ENCODE data around the gene GFOD2. TPM values are rescaled to one million over a fixed set of nuclear protein-coding genes. Genes with fewer than 3 reads are reported as not detected.

GFOD2 gene
- total RNA-seq, 4 donors from 2014 or later: 9.1 to 24.2 (median 20.8) TPM

DNA sequence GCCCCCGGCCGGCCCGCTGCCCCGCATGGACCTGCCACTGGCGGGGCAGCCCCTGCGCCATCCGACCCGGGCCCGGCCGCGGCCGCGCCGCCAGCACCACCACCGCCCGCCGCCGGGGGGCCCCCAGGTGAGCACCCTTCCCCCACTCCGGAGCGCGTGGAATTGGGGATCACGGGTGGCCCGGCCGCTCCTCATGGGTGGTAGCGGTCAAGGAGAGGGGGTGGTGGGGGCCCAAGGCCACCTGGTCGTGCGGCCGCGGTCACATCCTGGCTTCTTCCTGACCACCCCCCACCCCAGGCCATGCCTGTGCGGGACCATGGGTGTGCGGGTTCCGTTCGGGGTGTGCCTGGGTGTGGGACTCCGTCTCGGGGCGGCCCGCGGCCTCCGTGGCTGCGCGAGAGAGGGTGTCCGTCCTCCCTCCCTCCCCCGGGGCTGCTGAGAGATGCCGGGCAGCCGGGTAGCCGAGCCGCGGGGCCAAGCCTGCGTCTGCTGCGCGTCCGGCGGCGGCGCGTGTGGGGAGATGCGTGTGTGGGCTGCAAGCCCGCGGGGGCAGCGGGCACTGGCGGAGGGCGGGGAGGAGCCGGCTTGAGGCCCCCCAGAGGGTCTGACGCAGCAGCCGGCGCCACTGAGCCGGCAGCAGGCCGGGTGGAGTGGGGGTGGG lies 65.9 kb downstream of the GFOD2 start:
- intact Hi-C loops (cut with DNase I): no loop called here
- peaks cover 9 to 38% (median 33%) of the 10 kb centered on the region in 4 donors for H3K4me1 ChIP-seq
- 13% methylated on average over 13 of the region's 68 CpGs for WGBS
- no peak for DNase-seq (ENCODE audit: extremely low spot score)
- peaks cover 1 to 68% (median 51%) of the 10 kb centered on the region in 4 donors for H3K27me3 ChIP-seq
- peaks cover 0 to 18% (median 16%) of the 10 kb centered on the region in 4 donors for H3K36me3 ChIP-seq
- H3K27ac ChIP-seq (replicated peaks in 1 of 4): no peak overlapping the region
- TF ChIP-seq CTCF (IDR thresholded peaks at IDR 0.05) (peak in 1 of 3 experiments; percentile 31), POLR2A (IDR thresholded peaks at IDR 0.05; ENCODE audit: low read depth) (no peak), EP300 (IDR thresholded peaks at IDR 0.05) (no peak), POLR2AphosphoS5 (IDR thresholded peaks at IDR 0.05) (no peak)
- peak overlapping the region; percentile 40 to 59 (median 45) for H3K4me3 ChIP-seq
- no peaks in the 10 kb centered on the region for H3K9me3 ChIP-seq

DNA sequence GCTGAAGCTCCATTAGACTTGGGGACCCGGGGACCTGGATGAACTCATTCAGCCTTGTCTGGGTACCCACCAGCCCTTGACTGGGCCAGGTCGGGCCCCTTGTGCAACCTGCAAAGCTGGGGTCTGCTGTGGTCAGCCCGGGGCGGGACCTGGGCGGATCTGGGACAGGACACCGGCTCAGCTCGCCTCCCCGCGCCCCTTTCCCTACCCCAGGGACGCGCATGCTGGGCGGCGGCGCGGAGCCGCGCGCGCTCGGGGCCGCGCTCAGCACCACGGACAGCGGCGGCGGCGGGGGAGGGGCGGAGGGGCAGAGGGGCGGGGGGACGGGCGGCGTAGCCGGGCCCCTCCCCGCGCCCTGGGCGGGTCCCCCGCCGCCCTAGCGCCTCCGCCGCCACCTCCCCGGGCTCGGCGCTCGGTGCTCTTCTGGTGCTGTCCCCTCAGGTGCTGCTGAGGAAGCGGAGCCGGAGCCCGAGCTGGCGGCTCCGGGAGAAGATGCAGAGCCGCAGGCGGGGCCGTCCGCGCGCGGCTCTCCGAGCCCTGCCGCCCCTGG lies 66.5 kb downstream of the GFOD2 start:
- H3K36me3 ChIP-seq: peaks cover 0 to 12% (median 9%) of the 10 kb centered on the region in 4 donors
- peaks cover 4 to 74% (median 55%) of the 10 kb centered on the region in 4 donors for H3K27me3 ChIP-seq
- H3K27ac ChIP-seq (replicated peaks in 1 of 4): no peak overlapping the region
- no peaks in the 10 kb centered on the region for H3K9me3 ChIP-seq
- H3K4me3 ChIP-seq: peak overlapping the region; percentile 40 to 59 (median 45)
- WGBS: no CpG with 5 or more reads among the region's 59 CpGs
- intact Hi-C loops (cut with DNase I): no loop called here
- peaks cover 9 to 43% (median 36%) of the 10 kb centered on the region in 4 donors for H3K4me1 ChIP-seq
- DNase-seq (ENCODE audit: extremely low spot score): no peak
- no peak for TF ChIP-seq EP300 (IDR thresholded peaks at IDR 0.05)
- no peak for TF ChIP-seq POLR2A (IDR thresholded peaks at IDR 0.05; ENCODE audit: low read depth)
- no peak for TF ChIP-seq POLR2AphosphoS5 (IDR thresholded peaks at IDR 0.05)

GRCh38 chr16:67651847-67652246 lies 67.3 kb downstream of the GFOD2 start:
- Histone ChIP-seq H3K4me1 (peaks cover 9 to 43% (median 36%) of the 10 kb centered on the region in 4 donors), H3K4me3 (no peak overlapping the region), H3K27me3 (peaks cover 4 to 82% (median 61%) of the 10 kb centered on the region in 4 donors), H3K9me3 (no peaks in the 10 kb centered on the region), H3K36me3 (peaks cover 0 to 4% (median 2%) of the 10 kb centered on the region in 4 donors), H3K27ac (replicated peaks in 1 of 4) (no peak overlapping the region)
- intact Hi-C loops (cut with DNase I): no loop called here
- 60% methylated on average over 1 of the region's 4 CpGs for WGBS
- TF ChIP-seq POLR2A (IDR thresholded peaks at IDR 0.05; ENCODE audit: low read depth) (no peak), CTCF (IDR thresholded peaks at IDR 0.05) (no peak), EP300 (IDR thresholded peaks at IDR 0.05) (no peak), POLR2AphosphoS5 (IDR thresholded peaks at IDR 0.05) (no peak)
- no peak for DNase-seq (ENCODE audit: extremely low spot score)

DNA sequence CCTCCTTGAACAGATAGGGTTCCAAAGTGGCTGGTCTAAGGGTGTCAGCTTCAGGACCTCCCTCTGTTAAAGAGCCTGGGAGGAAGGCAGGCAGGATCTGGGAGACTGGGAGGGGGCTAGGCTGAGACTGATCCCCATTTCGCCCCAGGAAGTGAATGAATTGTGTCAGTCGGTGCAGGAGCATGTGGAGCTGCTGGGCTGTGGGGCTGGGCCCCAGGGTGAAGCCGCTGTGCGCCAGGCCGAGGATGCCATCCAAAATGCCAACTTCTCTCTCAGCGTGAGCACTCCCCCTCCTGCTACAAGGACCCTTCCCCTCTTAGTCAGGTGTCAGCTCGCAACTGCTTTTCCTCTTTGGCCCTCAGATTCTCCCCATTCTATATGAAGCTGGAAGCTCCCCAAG lies 68.1 kb downstream of the GFOD2 start:
- Histone ChIP-seq H3K4me1 (peaks cover 9 to 43% (median 36%) of the 10 kb centered on the region in 4 donors), H3K36me3 (no peaks in the 10 kb centered on the region), H3K27me3 (peaks cover 4 to 91% (median 65%) of the 10 kb centered on the region in 4 donors), H3K4me3 (no peak overlapping the region), H3K27ac (replicated peaks in 1 of 4) (no peak overlapping the region), H3K9me3 (no peaks in the 10 kb centered on the region)
- intact Hi-C loops (cut with DNase I): no loop called here
- TF ChIP-seq CTCF (IDR thresholded peaks at IDR 0.05): no peak
- WGBS: 92% methylated on average over 7 of the region's 7 CpGs
- no peak for DNase-seq (ENCODE audit: extremely low spot score)

- intact Hi-C loops (cut with DNase I): no loop called here
- 80% methylated on average over 8 of the region's 8 CpGs for WGBS
- no peaks in the 10 kb centered on the region for H3K36me3 ChIP-seq
- H3K4me3 ChIP-seq: no peak overlapping the region
- peaks cover 9 to 47% (median 40%) of the 10 kb centered on the region in 4 donors for H3K4me1 ChIP-seq
- H3K9me3 ChIP-seq: no peaks in the 10 kb centered on the region
- no peak for TF ChIP-seq POLR2A (IDR thresholded peaks at IDR 0.05; ENCODE audit: low read depth)
- TF ChIP-seq CTCF (IDR thresholded peaks at IDR 0.05): no peak
- no peak for TF ChIP-seq POLR2AphosphoS5 (IDR thresholded peaks at IDR 0.05)
- TF ChIP-seq EP300 (IDR thresholded peaks at IDR 0.05): no peak
- H3K27ac ChIP-seq (replicated peaks in 1 of 4): no peak overlapping the region
- no peak for DNase-seq (ENCODE audit: extremely low spot score)
- H3K27me3 ChIP-seq: peaks cover 4 to 100% (median 69%) of the 10 kb centered on the region in 4 donors
Measured at GRCh38 chr16:67650023-67650422, 69.1 kb downstream of the GFOD2 start.
